Esophagus squamous epithelium (tissue), 5 donors: Measurements from ENCODE around the gene TTK. TPM values are rescaled to one million over a fixed set of nuclear protein-coding genes. Genes with fewer than 3 reads are reported as not detected.

Experiments
- DNase-seq: peaks from one replicate; lab custom pipeline; 2025; lab: John Stamatoyannopoulos, UW
- H3K27ac ChIP-seq, 4 donors: fragments of 200-600 bp; sonication (generic); one replicate each; pipeline ENCODE4 v1.5.1; 2016 to 2019; ENCODE audit warnings: mild to moderate bottlenecking in 1 of 4
- H3K27me3 ChIP-seq, 4 donors: fragments of 200-600 bp; sonication (generic); 1 replicate in 3 of 4; 2 replicates in 1 of 4; pipeline versions ENCODE4 v1.5.1 to v1.6.0; 2017 to 2021; ENCODE audit warnings: antibody characterized with exemption in 1 of 4
- H3K36me3 ChIP-seq, 3 donors: fragments of 200-600 bp; sonication (generic); one replicate each; pipeline ENCODE4 v1.5.1; 2016 to 2019
- H3K4me1 ChIP-seq, 3 donors: fragments of 200-600 bp; sonication (generic); one replicate each; pipeline ENCODE4 v1.5.1; 2017 to 2019
- H3K4me3 ChIP-seq, 4 donors: fragments of 200-600 bp; sonication (generic); 1 replicate in 3 of 4; 2 replicates in 1 of 4; pipeline ENCODE4 v1.5.1; 2016 to 2019; ENCODE audit warnings: mild to moderate bottlenecking in 2 of 4, moderate library complexity in 1 of 4
- H3K9me3 ChIP-seq, 3 donors: fragments of 200-600 bp; sonication (generic); one replicate each; pipeline ENCODE4 v1.5.1; 2016 to 2019
- CTCF ChIP-seq, 6 experiments: fragments of 450-650 bp in 4 of 6; fragments of 200-600 bp in 2 of 6; sonication (generic) in 2 of 6; IDR thresholded peaks; one replicate each; pipeline ENCODE4 v1.5.1; 2016 to 2019; ENCODE audit warnings: antibody characterized with exemption in 6 of 6, mild to moderate bottlenecking in 4 of 6, moderate library complexity in 4 of 6
- POLR2A ChIP-seq, 4 donors: fragments of 450-650 bp; IDR thresholded peaks; one replicate each; pipeline ENCODE4 v1.6.1; 2017; ENCODE audit warnings: antibody characterized with exemption in 4 of 4, mild to moderate bottlenecking in 4 of 4, moderate library complexity in 3 of 4
- WGBS, 2 donors: methylation state at CpG; one replicate each; pipeline ENCODE4 v1.1.5; 2018; 5-methylcytosine and 5-hydroxymethylcytosine counted together
- intact Hi-C: fragments of 100-400 bp; cut with DNase I; formaldehyde crosslinking; loops from one replicate; pipeline ENCODE4 v1.15.0; 2022
- total RNA-seq, 4 donors: library from RNA; depleted of rRNA; stranded (reverse); fragments of >200 nt; gene quantifications; one replicate each; pipeline ENCODE4 v1.1.0, GENCODE V29; 2016
- donor health status: DM: yes; HTN: yes; CAD: no.

TTK gene
- total RNA-seq, 4 donors from 2014 or later = 2.7 to 18.3 (median 9.8) TPM

DNA sequence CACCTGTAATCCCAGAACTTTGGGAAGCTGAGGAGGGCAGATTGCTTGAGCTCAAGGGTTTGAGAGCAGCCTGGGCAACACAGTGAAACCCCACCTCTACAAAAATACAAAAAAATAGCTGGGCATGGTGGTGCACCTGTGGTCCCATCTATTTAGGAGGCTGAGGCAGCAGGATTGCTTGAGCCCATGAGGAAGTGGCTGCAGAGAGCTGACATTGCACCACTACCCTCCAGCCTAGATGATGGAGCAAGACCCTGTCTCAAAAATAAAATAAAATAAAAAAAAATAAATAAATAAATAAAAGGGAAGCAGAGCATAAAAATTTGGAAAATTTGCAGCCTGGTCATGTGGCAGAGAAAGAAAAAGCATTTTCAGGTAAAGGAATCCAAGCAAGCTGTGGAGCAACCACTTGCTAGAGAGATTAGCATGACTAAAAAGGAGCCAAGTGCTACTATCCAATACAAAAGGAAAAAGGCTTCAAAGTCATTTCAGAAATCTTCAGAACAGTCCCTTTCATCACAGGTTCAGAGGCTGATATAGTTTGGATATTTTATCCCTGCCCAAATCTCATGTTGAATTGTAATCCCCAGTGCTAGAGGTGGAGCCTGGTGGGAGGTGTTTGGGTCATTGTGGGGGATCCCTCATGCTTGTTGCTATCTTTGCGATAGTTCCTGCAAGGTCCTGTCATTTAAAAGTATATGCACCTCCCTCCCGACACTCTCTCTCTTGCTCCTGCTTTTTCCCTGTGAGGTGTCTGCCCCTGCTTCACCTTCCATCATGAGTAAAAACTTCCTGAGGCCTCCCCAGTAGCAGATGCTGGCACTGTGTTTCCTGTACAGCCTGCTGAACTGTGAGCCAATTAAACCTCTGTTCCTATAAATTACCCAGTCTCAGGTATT lies 11.2 kb upstream of the TTK start:
- 72 to 81% methylated on average over 2 of the region's 2 CpGs for WGBS, 2 donors
- intact Hi-C loops = no loop called here
- Histone ChIP-seq H3K4me1 (no peaks in the 10 kb centered on the region), H3K27ac (no peak overlapping the region), H3K4me3 (no peak overlapping the region), H3K36me3 (no peaks in the 10 kb centered on the region), H3K9me3 (no peaks in the 10 kb centered on the region), H3K27me3 (no peaks in the 10 kb centered on the region)
- TF ChIP-seq POLR2A (IDR thresholded peaks at IDR 0.05) (no peak), CTCF (IDR thresholded peaks at IDR 0.05) (no peak)
- no peak for DNase-seq

DNA sequence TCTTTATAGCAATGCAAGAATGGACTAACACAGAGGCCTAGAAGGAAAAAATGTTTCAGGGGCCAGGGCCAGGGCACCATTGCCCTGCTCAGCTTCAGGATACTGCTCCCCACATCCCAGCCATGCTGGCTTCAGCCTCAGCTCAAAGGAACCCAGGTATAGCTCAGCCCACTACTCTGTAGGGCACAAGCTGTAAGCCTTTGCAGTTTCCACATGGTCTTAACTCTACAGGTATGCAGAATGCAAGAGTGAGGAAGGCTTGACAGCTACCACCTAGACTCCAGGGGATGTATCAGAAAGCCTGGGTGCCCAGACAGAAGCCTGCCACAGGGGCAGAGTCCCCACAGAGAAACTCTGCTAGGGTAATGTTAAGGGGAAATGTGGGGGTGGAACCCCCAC lies 10.5 kb upstream of the TTK start:
- no peaks in the 10 kb centered on the region for H3K36me3 ChIP-seq
- no peaks in the 10 kb centered on the region for H3K9me3 ChIP-seq
- no peaks in the 10 kb centered on the region for H3K4me1 ChIP-seq
- H3K27me3 ChIP-seq = no peaks in the 10 kb centered on the region
- intact Hi-C loops = no loop called here
- DNase-seq = no peak
- H3K27ac ChIP-seq = no peak overlapping the region
- TF ChIP-seq CTCF (IDR thresholded peaks at IDR 0.05) (no peak), POLR2A (IDR thresholded peaks at IDR 0.05) (no peak)
- H3K4me3 ChIP-seq = no peak overlapping the region

- intact Hi-C loops = no loop called here
- H3K36me3 ChIP-seq = no peaks in the 10 kb centered on the region
- H3K9me3 ChIP-seq = no peaks in the 10 kb centered on the region
- H3K4me1 ChIP-seq = no peaks in the 10 kb centered on the region
- H3K4me3 ChIP-seq = no peak overlapping the region
- no peak for TF ChIP-seq POLR2A (IDR thresholded peaks at IDR 0.05)
- no peak for TF ChIP-seq CTCF (IDR thresholded peaks at IDR 0.05)
- no peaks in the 10 kb centered on the region for H3K27me3 ChIP-seq
- no peak for DNase-seq
- H3K27ac ChIP-seq = no peak overlapping the region
- 58 to 79% methylated on average over 1 of the region's 1 CpG for WGBS, 2 donors
Measured at GRCh38 chr6:79997728-79998127, 6.7 kb upstream of the TTK start.

- TF ChIP-seq CTCF (IDR thresholded peaks at IDR 0.05) (no peak), POLR2A (IDR thresholded peaks at IDR 0.05) (no peak)
- no peaks in the 10 kb centered on the region for H3K36me3 ChIP-seq
- H3K4me1 ChIP-seq = peaks cover 6 to 23% (median 14%) of the 10 kb centered on the region in 3 donors
- H3K27me3 ChIP-seq = no peaks in the 10 kb centered on the region
- no peaks in the 10 kb centered on the region for H3K9me3 ChIP-seq
- intact Hi-C loops = no loop called here
- H3K4me3 ChIP-seq = no peak overlapping the region
- H3K27ac ChIP-seq = no peak overlapping the region
- WGBS, 2 donors = 65 to 77% methylated on average over 1 of the region's 1 CpG
- DNase-seq = no peak
Measured at GRCh38 chr6:80001337-80001736, 3.1 kb upstream of the TTK start.

DNA sequence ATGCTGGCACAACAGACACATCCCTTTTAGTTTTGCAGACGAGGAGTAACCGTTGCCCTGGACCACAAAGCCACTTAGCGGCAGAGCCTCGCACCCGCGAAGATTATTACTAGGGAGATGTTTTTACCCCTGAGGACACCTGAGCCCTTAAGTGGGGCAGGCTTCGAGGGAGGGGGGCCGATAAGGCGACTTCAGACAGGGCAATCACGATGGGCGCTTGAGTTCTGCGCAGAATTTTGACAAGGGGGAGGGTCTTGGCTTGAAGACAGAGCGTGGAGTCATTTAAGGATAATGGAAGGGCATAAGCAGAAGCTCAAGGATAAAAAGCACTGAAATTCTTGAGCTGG lies 650 bp upstream of the TTK start:
- DNase-seq = no peak
- Histone ChIP-seq H3K4me3 (peak overlapping the region; percentile 59 to 79 (median 67)), H3K4me1 (peaks cover 6 to 23% (median 14%) of the 10 kb centered on the region in 3 donors), H3K36me3 (no peaks in the 10 kb centered on the region), H3K9me3 (no peaks in the 10 kb centered on the region), H3K27ac (peak overlapping the region; percentile 86 to 94 (median 90)), H3K27me3 (no peaks in the 10 kb centered on the region)
- TF ChIP-seq CTCF (IDR thresholded peaks at IDR 0.05) = no peak
- TF ChIP-seq POLR2A (IDR thresholded peaks at IDR 0.05) = no peak
- intact Hi-C loops = no loop called here
- 3% methylated on average over 7 to 13 of the region's 13 CpGs for WGBS, 2 donors
